Stimulated activated CD8-positive, alpha-beta memory T cell treated with anti-CD3 and anti-CD28 coated beads, Interleukin-2, amount 100 ng/mL, for 1 hour (primary cell): ENCODE results near the gene TROAP.

Experiments
- DNase-seq, 2 donors: peaks; one replicate each; pipeline ENCODE4 v3.0.0-alpha.2; 2020; ENCODE audit warnings: low read depth in 2 of 2

Gene TROAP

GRCh38 chr12:49342066-49342913, 19.2 kb downstream of the TROAP start:
- DNase-seq, result peak; percentile 41 to 46

GRCh38 chr12:49342914-49343731, 20.1 kb downstream of the TROAP start:
- DNase-seq, result no peak

GRCh38 chr12:49344486-49345050, 21.5 kb downstream of the TROAP start:
- DNase-seq, result no peak

GRCh38 chr12:49345051-49345824, 22.2 kb downstream of the TROAP start:
- no peak for DNase-seq

- DNase-seq, result no peak
Observed at GRCh38 chr12:49345825-49346658, 23.0 kb downstream of the TROAP start.

GRCh38 chr12:49346659-49347310, 23.7 kb downstream of the TROAP start, which contains the start of gene DNAJC22:
Gene DNAJC22, plus strand, starts transcription at chr12:49346888. Its CDS starts 1,985 bp downstream, at chr12:49348873.
- no peak for DNase-seq

GRCh38 chr12:49347311-49348193, 24.5 kb downstream of the TROAP start:
- peak; percentile 59 to 68 for DNase-seq

- DNase-seq, result no peak
Observed at GRCh38 chr12:49348781-49349180, 25.7 kb downstream of the TROAP start.

- no peak for DNase-seq
Observed at GRCh38 chr12:49349266-49349665, 26.2 kb downstream of the TROAP start.

- no peak for DNase-seq
Observed at GRCh38 chr12:49352351-49352750, 29.3 kb downstream of the TROAP start.

GRCh38 chr12:49355913-49356312, 32.9 kb downstream of the TROAP start:
- DNase-seq, result no peak

GRCh38 chr12:49357103-49357678, 34.1 kb downstream of the TROAP start:
- no peak for DNase-seq

GRCh38 chr12:49358483-49359141, 35.6 kb downstream of the TROAP start:
- DNase-seq, result no peak

GRCh38 chr12:49359671-49360070, 36.6 kb downstream of the TROAP start:
- no peak for DNase-seq

- DNase-seq, result no peak
Observed at GRCh38 chr12:49362077-49362476, 39.0 kb downstream of the TROAP start.

- no peak for DNase-seq
Observed at GRCh38 chr12:49364989-49365388, 41.9 kb downstream of the TROAP start.

GRCh38 chr12:49365542-49365941, 42.5 kb downstream of the TROAP start:
- DNase-seq, result no peak

GRCh38 chr12:49366096-49366651, 43.1 kb downstream of the TROAP start:
- DNase-seq, result no peak
